GM12891 (cell line): ENCODE data around the gene LRRC43.

Source experiments
- PAX5 ChIP-seq: IDR thresholded peaks from 2 replicates; pipeline ENCODE4 v1.6.1; 2011; ENCODE audit warnings: low read length, moderate library complexity, mild to moderate bottlenecking; ENCODE audit not compliant: insufficient read depth, severe bottlenecking
- POLR2A ChIP-seq: IDR thresholded peaks from 2 replicates; pipeline ENCODE4 v1.6.1; 2011; ENCODE audit warnings: low read depth, low read length, control low read depth
- POLR2AphosphoS5 ChIP-seq: IDR thresholded peaks from 2 replicates; pipeline ENCODE4 v1.6.1; 2011; ENCODE audit warnings: low read depth, low read length, control low read depth

GRCh38 chr12:122147514-122148290, 35.2 kb upstream of the LRRC43 start:
- TF ChIP-seq POLR2A (no peak), POLR2AphosphoS5 (no peak), PAX5 (no peak)
